ENCODE results near the gene COL4A2.
A peak's percentile ranks its signal among the peaks of the same experiment; 100 is the strongest.

The COL4A2 gene

DNA sequence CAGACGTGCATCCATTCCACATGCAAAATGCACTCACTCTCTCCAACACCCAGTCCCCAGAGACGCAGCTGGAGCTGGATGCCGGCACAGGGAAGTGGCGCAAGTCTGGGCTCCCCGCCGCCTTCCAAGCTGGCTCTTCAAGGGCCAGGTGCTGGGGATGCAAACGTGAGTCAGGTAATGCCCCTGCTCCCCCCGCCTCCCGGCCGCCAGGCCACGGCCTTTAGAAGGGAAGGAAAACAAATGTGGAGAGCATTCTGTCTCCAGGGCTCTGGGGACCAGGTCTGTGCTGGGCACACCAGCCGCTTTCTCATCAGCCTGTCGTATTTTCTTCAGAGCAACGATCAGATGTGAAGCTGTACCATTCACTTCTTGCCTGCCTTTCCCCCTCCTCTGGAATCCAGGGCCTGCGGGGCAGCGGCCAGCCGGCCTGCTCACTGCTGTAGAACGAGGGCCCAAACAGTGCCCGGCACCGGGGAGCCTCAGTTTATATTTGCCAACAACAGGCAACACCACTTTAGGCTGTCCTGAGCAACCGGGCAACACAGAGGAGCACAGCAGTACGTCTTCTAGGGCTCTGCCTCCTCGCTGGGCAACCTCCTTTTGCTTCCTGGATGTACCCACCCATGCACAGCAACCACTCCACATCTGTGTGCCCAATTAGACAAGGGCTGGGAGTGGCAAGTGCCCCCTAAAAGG lies 250.7 kb downstream of the COL4A2 start:
- no peak for DNase-seq (ENCODE audit: low spot score)

DNA sequence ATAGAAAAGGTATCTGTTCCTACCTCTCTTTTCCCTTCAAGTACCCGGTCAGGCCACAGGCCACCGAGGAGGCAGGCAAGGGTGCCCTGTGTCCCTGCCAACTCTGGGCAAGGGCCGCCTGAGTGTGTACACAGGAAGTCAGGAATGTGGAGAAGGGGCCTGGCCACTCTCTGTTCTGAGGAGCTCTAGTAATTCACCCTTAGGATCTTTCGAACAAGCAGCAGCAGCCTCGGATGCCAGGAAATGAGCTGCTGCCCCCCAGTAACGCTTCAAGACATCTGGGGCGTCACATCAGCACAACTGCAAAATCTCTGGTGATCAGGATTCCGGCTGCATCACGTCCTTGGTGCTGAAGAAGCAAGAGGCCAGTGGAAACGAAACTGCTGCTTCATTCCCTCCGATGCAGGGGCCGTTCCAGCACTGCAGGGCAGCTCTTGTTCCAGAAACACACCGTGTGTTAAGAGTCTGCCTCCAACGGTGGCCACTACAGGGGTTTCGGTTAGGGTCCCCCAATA lies 252.4 kb downstream of the COL4A2 start:
- no peak for DNase-seq (ENCODE audit: low spot score)

DNA sequence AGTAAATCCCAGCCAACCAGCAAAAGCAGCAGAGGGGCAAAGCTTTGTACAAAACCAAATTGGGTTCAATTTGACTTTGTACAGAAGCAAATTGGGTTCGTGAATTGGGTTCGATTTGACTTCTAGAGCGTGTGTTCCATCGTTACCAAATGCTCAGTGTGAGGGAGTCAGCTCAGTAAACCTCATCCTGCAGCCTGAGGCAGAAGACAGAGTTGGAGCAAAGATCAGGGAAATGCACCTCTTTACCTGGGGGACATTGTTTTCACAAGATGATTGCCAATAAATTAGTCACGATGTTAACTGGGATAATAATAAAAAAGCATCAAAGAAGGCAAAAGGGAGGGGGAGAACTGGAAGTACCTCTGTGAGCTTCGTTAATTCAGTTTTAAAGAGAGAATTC lies 252.9 kb downstream of the COL4A2 start:
- no peak for DNase-seq (ENCODE audit: low spot score)

DNA sequence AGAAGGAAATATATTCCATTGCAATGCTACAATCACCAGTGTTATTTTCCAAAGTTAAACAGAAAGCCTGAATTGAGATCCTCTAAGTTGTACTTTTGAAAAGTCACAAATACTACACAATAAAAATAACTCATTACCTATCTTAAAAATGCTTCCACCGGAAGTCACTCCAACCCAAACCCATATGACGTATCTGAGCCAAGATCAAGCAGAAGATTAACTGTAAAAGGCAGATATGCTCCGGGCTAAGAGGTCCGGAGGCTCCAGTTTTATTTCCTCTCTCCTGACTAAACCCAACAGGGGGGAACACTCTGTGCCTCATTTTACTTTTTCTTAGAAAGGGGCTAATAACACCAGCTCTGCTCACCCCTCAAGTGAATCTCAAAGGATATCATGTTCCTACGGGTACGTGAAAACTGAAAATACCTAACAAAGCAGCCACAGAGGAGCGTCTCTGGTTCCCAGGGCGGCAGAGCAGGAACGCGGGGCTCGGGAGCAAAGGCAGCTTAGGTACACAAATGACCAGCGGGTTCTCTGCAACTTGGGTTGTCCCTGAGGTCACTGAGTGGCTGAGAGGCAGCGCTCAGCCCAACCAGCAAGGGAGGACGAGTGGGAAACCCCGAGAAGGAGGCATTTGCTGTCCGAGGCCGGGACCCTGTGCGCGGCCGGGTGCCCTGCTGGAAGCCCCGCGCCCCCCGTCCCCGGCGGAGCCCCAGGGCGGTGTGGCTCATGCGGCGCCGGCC lies 253.7 kb downstream of the COL4A2 start:
- DNase-seq (ENCODE audit: low spot score), result no peak

DNA sequence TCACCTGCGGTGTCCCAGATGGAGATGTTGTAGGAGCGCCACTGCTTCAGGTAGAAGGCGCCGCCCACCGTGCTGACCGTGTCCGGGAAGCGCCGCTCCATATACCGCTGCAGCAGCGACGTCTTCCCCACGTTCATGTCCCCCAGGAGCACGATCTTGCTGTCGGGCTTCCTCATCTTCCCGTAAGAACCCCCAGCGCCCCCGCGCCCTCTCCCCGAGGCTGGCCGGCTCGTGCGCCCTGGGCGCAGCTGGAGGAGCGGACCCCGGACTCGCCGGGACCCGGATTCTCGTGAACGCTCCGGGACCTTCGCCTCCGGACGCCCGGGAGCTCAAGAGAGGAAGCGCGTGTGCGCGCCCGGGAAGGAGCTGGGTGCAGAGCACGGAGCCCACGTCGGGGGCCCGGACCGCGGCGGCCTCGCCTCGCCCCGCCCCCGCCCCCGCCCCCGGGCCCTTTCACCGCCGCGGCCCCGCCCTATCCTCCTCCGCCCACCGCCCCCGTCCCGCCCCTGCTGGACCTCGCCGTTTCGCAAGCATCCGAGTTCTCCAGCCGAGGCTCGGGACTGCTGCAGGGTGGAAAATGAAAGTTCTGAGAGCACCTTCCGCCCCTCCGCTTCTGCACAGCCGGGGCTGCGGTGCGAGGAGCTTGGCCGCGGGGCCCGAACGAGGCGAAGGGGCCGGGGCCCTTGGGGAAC lies 254.4 kb downstream of the COL4A2 start, which contains the start of gene RAB20:
Gene RAB20 (minus strand): TSS at position 379 of the 692 bp plus-strand sequence. CDS start 203 bp downstream, at position 176.
- peak; percentile 82 for DNase-seq (ENCODE audit: low spot score)

DNA sequence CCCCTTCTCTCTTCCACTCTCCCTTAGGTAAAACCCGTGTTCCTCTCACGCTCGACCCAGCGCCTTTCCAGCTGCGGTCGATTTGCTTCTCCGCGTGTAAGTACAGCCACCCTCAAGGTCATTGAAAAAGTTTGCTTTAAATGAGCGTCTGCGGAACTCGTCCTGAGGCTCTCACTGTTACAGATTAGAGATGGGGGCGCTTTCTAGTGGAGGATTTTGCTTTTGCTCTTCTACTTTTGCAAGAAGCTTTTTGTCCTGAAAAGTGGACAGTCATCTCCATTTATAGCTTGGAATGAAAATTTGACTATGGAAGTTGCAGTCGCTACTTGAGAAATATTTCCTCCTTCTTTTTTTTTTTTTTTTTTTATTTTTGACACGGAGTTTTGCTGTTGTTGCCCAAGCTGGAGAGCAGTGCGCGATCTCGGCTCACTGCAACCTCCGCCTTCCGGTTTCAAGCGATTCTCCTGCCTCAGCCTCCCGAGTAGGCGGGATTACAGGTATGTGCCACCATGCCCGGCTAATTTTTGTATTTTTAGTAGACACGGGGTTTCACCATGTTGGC lies 255.0 kb downstream of the COL4A2 start:
- DNase-seq (ENCODE audit: low spot score), result no peak

Data from NAMALWA (cell line).